Measurements from ENCODE around the gene HORMAD2.

GRCh38 chr22:30041475-30041874 lies 38.8 kb upstream of the HORMAD2 start:
- TF ChIP-seq CTCF (IDR thresholded peaks at IDR 0.05), result no peak
- no peak for TF ChIP-seq EZH2 (IDR thresholded peaks at IDR 0.05; ENCODE audit: borderline replicate concordance, insufficient read depth, low read depth, low read length, poor library complexity, severe bottlenecking)

Data from B cell (primary cell).